Non-pigmented ciliary epithelial cell (primary cell): ENCODE data around the gene SPDYE16.
"Not testable (repeated sequence)": the region's sequence is repeated elsewhere in the genome, so short reads cannot be mapped to it uniquely, and the experiment has no call there.

Source experiments
- DNase-seq: peaks from one replicate; pipeline ENCODE4 v3.0.0-alpha.2; 2010; ENCODE audit warnings: low read depth

SPDYE16 gene

GRCh38 chr7:76543197-76543596, at the start of gene SPDYE16:
SPDYE16 (minus strand) TSS chr7:76543297; CDS start chr7:76541459, 1,838 bp downstream.
- DNase-seq = not testable (repeated sequence)

- not testable (repeated sequence) for DNase-seq
Observed at GRCh38 chr7:76592694-76593093, 49.6 kb upstream of the SPDYE16 start.

- not testable (repeated sequence) for DNase-seq
Observed at GRCh38 chr7:76591602-76592304, 48.7 kb upstream of the SPDYE16 start.

GRCh38 chr7:76591033-76591432, 47.9 kb upstream of the SPDYE16 start:
- DNase-seq = not testable (repeated sequence)

GRCh38 chr7:76588586-76588985, 45.5 kb upstream of the SPDYE16 start:
- DNase-seq = not testable (repeated sequence)

GRCh38 chr7:76586585-76587315, 43.7 kb upstream of the SPDYE16 start:
- DNase-seq = not testable (repeated sequence)

GRCh38 chr7:76583636-76584281, 40.7 kb upstream of the SPDYE16 start:
- peak; percentile 24 for DNase-seq

GRCh38 chr7:76582848-76583631, 39.9 kb upstream of the SPDYE16 start:
- peak; percentile 54 for DNase-seq

- DNase-seq = not testable (repeated sequence)
Observed at GRCh38 chr7:76575919-76576655, 33.0 kb upstream of the SPDYE16 start.

- DNase-seq = not testable (repeated sequence)
Observed at GRCh38 chr7:76575431-76575830, 32.3 kb upstream of the SPDYE16 start.

GRCh38 chr7:76572296-76572695, 29.2 kb upstream of the SPDYE16 start:
- DNase-seq = not testable (repeated sequence)

- DNase-seq = not testable (repeated sequence)
Observed at GRCh38 chr7:76570324-76570775, 27.3 kb upstream of the SPDYE16 start.

GRCh38 chr7:76568742-76569141, 25.6 kb upstream of the SPDYE16 start:
- not testable (repeated sequence) for DNase-seq

- not testable (repeated sequence) for DNase-seq
Observed at GRCh38 chr7:76567753-76568152, 24.7 kb upstream of the SPDYE16 start.

GRCh38 chr7:76567311-76567710, 24.2 kb upstream of the SPDYE16 start:
- DNase-seq = not testable (repeated sequence)

- not testable (repeated sequence) for DNase-seq
Observed at GRCh38 chr7:76565001-76565400, 21.9 kb upstream of the SPDYE16 start.

GRCh38 chr7:76561342-76561741, 18.2 kb upstream of the SPDYE16 start:
- DNase-seq = not testable (repeated sequence)

- DNase-seq = not testable (repeated sequence)
Observed at GRCh38 chr7:76560157-76560556, 17.1 kb upstream of the SPDYE16 start.

GRCh38 chr7:76559685-76560084, 16.6 kb upstream of the SPDYE16 start:
- not testable (repeated sequence) for DNase-seq

GRCh38 chr7:76551992-76552391, 8.9 kb upstream of the SPDYE16 start:
- DNase-seq = not testable (repeated sequence)

- DNase-seq = not testable (repeated sequence)
Observed at GRCh38 chr7:76549855-76550248, 6.8 kb upstream of the SPDYE16 start.
